GM20431 (cell line): ENCODE measurements around the gene TMA7B.

Experiments used
- in situ Hi-C: fragments of 300-500 bp; cut with MseI, MboI; formaldehyde crosslinking; loops from one replicate; pipeline ENCODE4 v1.15.0; 2020; ENCODE audit warnings: low sequenced_read_pairs; ENCODE audit not compliant: unreplicated experiment

The TMA7B gene

GRCh38 chr22:39997939-39998726 lies 37.9 kb downstream of the TMA7B start:
- in situ Hi-C loops, result no loop called here

- in situ Hi-C loops, result no loop called here
These were observed 39.1 kb downstream of the TMA7B start for GRCh38 chr22:39999144-39999757.

DNA sequence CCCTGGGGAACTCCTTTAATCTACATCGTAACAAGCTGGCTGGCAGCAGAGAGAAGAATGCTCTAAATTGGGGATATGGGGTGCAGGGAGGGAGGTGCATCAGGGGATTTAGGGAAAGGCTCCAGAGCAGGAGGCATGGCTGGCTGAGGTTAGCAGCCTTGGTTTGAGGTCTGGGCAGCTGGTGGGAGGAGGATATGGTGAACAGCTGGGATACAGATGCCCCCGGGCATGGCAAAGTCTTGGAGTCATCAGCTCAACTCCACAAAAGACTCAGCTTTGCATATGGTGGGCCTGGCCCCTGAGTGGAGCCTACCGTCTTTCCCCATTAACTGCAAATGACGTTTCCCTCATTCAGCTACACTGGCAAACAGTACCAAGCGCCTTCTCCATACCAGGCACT lies 40.0 kb downstream of the TMA7B start:
- in situ Hi-C loops, result no loop called here

- in situ Hi-C loops, result no loop called here
These were observed 40.9 kb downstream of the TMA7B start for GRCh38 chr22:40001106-40001505.

GRCh38 chr22:40001800-40002577 lies 41.8 kb downstream of the TMA7B start:
- in situ Hi-C loops, result no loop called here

DNA sequence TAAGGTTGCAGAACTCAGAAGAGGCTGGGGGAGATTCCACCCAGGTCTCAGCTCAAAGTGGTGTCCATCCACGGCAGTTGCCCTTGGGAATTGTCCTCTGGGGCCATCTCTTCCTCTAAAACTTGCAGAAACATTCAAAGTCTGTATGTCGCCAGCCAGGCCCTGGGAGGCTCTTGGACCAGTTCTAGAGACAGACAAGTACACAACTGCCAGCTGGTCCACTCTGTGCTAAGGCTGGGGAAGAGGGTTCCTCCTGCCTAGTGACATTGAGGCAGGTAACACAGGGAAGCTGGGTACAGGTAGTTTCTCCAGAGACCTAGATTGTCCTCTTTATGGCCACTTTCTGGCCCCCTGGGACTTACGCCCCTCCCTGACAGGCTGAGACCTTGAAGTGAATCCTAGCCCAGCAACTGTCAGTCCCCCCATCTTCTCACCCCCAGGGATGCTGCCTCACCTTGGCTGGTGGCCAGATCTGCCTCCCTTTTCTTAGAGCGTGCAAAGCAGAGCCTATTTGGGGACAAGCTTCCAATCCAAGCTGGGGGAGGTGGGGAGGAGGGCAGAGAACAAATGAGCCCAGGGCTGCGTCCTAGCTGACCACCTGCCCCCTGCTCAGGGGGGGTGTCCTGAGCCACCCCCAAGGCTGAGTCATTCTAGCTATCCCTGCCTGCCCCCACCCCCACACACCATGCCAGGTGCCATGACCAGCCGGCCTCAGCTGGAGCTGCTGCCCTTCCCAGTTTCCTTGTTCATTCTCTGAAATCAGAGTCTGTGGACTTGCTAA lies 42.9 kb downstream of the TMA7B start:
- in situ Hi-C loops, result no loop called here

DNA sequence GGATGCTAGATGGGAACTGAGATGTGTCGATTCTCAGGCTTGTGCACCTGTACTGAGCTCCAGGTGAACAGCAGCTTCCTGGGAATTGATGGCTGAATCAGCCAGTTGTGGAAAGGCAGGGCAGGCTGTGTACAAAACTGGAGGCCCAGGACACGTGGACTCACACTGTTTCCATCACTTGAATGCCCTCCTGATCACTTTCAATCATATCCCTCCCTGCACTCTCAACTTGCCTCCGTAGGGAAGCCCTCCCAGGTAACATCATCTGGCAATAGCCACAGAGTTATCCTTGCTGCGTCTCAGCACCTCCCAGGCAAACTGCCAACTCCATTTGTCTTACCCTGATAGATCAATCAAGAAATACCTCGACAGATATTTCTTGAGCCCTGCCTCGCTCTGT lies 44.6 kb downstream of the TMA7B start:
- in situ Hi-C loops, result no loop called here

- in situ Hi-C loops, result no loop called here
These were observed 46.4 kb downstream of the TMA7B start for GRCh38 chr22:40006641-40007040.

GRCh38 chr22:40007853-40008710 lies 47.9 kb downstream of the TMA7B start:
- in situ Hi-C loops, result no loop called here

DNA sequence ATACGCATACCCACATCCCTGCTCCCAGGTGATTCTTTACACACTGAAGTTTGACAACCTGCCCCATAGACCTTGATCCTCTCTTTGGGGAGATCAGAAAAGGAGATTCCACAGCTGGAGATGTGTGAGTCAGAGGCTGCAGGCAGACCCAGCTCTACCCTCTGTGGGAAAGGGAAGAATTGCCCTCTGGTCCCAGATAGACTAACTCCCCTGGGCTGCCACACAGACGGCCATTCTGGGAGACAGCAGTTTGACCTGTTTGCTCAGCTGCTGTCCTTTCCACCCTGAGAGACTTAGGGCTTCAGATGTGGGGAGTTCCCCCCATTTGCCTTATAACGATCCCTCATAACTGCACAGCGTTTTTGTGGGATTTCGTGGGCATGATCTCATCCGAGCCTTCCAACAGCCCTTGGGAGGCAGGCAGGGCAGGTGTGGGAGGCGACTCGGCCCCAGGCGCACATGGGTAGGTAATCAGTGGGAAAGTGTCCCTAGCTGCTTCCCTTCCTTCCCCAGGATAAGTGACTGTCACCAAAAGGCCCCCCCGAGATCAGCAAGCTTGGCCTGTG lies 48.6 kb downstream of the TMA7B start:
- in situ Hi-C loops, result no loop called here

DNA sequence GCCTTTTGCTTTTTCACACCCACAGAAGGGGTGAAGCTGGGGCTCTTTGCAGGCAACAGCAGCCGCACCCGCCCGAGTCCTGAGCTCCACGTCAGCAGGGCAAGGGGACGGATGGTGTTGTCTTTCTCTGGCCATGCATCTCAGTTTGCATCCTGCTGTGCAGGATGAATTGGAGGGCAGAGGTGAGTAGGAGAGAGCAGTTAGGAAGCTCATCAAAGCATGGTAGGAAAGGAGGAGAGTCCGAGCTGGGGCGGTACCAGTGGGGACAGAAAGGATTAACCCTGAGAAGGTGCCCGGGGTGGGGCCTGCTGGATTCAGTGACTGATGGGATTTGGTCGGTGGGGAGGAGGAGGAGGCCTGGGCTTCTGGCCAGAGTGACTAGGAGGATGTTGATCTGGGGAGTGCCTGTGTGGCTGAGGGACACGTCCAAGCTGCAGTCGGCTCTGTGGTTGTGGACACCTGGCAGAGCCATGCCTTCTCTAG lies 49.1 kb downstream of the TMA7B start:
- in situ Hi-C loops, result no loop called here

DNA sequence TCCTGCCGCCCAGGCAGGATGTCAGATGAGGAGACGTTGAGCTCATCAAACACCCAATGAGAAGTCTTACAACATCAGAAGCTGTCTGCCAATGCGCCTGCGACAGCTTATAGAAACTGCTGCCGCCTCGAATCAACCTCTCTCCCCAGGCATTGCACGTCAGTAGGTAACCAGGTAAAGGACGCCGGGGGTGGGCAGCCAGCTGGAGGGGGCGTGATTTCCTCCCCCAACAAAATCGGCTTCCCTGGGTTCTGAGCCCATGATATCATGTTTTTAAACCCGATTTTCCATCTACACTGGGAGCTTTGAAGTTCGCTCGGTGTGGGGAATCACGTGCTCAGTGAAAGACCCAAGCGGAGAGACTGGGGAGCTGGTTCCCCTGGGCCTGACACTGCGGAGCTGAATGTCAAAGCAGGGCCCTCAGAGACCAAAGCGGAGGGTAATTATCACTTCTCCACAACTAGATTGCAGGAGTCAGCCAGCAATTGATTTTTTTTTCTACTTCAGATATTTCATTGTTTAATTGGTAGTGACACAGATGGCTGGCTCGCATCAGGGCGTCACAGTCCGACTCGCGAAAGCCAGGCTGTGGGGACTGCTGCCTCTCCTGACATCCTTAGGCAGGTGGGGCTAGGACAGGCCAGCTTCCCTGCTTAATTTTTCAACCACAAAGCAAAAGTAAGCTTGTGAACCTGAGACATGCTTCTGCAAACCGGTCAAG lies 49.9 kb downstream of the TMA7B start:
- in situ Hi-C loops, result loop anchor here (10.0 kb wide), 1 partner anchor 455 kb away; no protein-coding TSS in a partner anchor

DNA sequence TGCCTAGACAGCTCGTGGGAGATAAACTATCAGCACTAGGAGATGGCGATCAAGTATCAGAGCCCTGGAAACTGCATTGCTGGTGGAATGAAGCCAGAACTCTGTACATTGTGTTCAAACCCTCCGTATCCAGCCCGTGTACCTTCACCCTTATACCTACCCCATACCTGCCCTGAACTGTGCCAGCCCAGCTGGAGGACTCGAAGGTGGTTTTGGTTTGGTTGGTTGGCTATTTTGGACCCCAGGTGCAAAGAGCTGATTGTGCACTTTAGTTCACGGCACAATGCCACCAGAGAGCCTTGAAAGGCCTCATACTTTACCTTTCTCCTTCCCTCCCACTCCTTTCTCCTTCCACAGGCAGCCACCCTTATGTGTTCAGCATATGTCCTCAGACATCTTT lies 50.5 kb downstream of the TMA7B start:
- in situ Hi-C loops, result loop anchor here (10.0 kb wide), 1 partner anchor 456 kb away; no protein-coding TSS in a partner anchor
